ENCODE measurements around the gene KIF6. TPM values are rescaled to one million over a fixed set of nuclear protein-coding genes. Genes with fewer than 3 reads are reported as not detected.
A peak's percentile ranks its signal among the peaks of the same experiment; 100 is the strongest.
"Not testable (repeated sequence)": the region's sequence is repeated elsewhere in the genome, so short reads cannot be mapped to it uniquely, and the experiment has no call there.

KIF6 gene
- total RNA-seq, 1 donor from 2014 or later: 1.3 TPM

- H3K27me3 Mint-ChIP-seq (ENCODE audit: unreplicated experiment): no peaks in the 10 kb centered on the region
Observed at GRCh38 chr6:39516471-39516870, 208.7 kb downstream of the KIF6 start.

GRCh38 chr6:39515471-39515870 lies 209.7 kb downstream of the KIF6 start:
- DNase-seq (ENCODE audit: extremely low spot score, unreplicated experiment): no peak
- Mint-ChIP-seq H3K9me3 (ENCODE audit: unreplicated experiment) (no peaks in the 10 kb centered on the region), H3K36me3 (ENCODE audit: unreplicated experiment) (no peaks in the 10 kb centered on the region), H3K27ac (ENCODE audit: unreplicated experiment) (peak overlapping the region; percentile 43), H3K4me1 (ENCODE audit: unreplicated experiment) (peaks cover 27% of the 10 kb centered on the region), H3K27me3 (ENCODE audit: unreplicated experiment) (no peaks in the 10 kb centered on the region), H3K4me3 (ENCODE audit: unreplicated experiment) (no peak overlapping the region)
- no peak for TF ChIP-seq CTCF (IDR thresholded peaks at IDR 0.05)

More at GRCh38 chr6:39516471-39516870, 208.7 kb downstream of the KIF6 start:
- no peak for DNase-seq (ENCODE audit: extremely low spot score, unreplicated experiment)
- Mint-ChIP-seq H3K4me3 (ENCODE audit: unreplicated experiment) (no peak overlapping the region), H3K36me3 (ENCODE audit: unreplicated experiment) (no peaks in the 10 kb centered on the region), H3K4me1 (ENCODE audit: unreplicated experiment) (peaks cover 27% of the 10 kb centered on the region), H3K9me3 (ENCODE audit: unreplicated experiment) (no peaks in the 10 kb centered on the region), H3K27ac (ENCODE audit: unreplicated experiment) (no peak overlapping the region)
- no peak for TF ChIP-seq CTCF (IDR thresholded peaks at IDR 0.05)

DNA sequence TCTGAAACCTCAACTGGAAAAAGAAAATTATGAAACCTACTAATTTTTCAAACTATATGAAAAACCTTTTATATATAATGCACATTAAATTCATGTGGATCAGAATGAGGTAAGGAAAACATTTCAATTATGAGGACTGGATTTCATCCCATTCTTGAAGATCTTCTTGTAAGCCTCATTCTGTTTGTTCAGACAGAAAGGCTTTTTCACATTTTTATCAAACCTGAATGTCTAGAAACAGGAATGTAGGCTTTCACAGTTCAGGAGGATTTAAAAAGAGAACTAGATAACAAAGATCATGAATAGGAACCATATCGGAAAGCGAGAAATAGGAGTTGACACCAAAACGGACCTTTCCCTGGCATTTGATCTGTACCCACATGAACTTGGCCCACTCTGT lies 210.2 kb downstream of the KIF6 start:
- Mint-ChIP-seq H3K4me3 (ENCODE audit: unreplicated experiment) (no peak overlapping the region), H3K27me3 (ENCODE audit: unreplicated experiment) (no peaks in the 10 kb centered on the region), H3K36me3 (ENCODE audit: unreplicated experiment) (no peaks in the 10 kb centered on the region), H3K4me1 (ENCODE audit: unreplicated experiment) (peaks cover 27% of the 10 kb centered on the region), H3K9me3 (ENCODE audit: unreplicated experiment) (no peaks in the 10 kb centered on the region), H3K27ac (ENCODE audit: unreplicated experiment) (peak overlapping the region; percentile 43)
- no peak for TF ChIP-seq CTCF (IDR thresholded peaks at IDR 0.05)
- DNase-seq (ENCODE audit: extremely low spot score, unreplicated experiment): no peak

- not testable (repeated sequence) for H3K9me3 Mint-ChIP-seq (ENCODE audit: unreplicated experiment); H3K4me1 Mint-ChIP-seq (ENCODE audit: unreplicated experiment); H3K4me3 Mint-ChIP-seq (ENCODE audit: unreplicated experiment); H3K36me3 Mint-ChIP-seq (ENCODE audit: unreplicated experiment); H3K27me3 Mint-ChIP-seq (ENCODE audit: unreplicated experiment); DNase-seq (ENCODE audit: extremely low spot score, unreplicated experiment); H3K27ac Mint-ChIP-seq (ENCODE audit: unreplicated experiment)
Observed at GRCh38 chr6:39509831-39510230, 215.4 kb downstream of the KIF6 start.

DNA sequence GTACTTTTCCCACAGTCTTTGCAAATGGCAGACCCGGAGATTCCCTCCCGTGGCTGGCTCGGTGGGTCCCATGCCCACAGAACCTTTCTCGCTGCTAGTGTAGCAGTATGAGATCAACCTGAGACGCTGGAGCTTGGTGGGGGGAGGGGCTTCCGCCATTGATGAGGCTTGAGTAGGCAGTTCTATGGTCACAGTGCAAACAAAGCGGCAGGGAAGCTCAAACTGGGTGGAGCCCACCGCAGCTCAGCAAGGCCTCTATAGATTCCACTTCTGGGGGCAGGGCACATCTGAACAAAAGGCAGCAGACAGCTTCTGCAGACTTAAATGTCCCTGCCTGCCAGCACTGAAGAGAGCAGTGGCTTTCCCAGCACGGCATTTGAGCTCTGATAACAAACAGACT lies 216.7 kb downstream of the KIF6 start:
- Mint-ChIP-seq H3K9me3 (ENCODE audit: unreplicated experiment) (peaks cover 18% of the 10 kb centered on the region), H3K27ac (ENCODE audit: unreplicated experiment) (no peak overlapping the region), H3K4me1 (ENCODE audit: unreplicated experiment) (no peaks in the 10 kb centered on the region), H3K27me3 (ENCODE audit: unreplicated experiment) (peaks cover 15% of the 10 kb centered on the region), H3K4me3 (ENCODE audit: unreplicated experiment) (no peak overlapping the region), H3K36me3 (ENCODE audit: unreplicated experiment) (peaks cover 7% of the 10 kb centered on the region)
- no peak for TF ChIP-seq CTCF (IDR thresholded peaks at IDR 0.05)
- no peak for DNase-seq (ENCODE audit: extremely low spot score, unreplicated experiment)

Data from osteocyte (in vitro differentiated cells).